ENCODE data around the gene SPRYD3.

DNA sequence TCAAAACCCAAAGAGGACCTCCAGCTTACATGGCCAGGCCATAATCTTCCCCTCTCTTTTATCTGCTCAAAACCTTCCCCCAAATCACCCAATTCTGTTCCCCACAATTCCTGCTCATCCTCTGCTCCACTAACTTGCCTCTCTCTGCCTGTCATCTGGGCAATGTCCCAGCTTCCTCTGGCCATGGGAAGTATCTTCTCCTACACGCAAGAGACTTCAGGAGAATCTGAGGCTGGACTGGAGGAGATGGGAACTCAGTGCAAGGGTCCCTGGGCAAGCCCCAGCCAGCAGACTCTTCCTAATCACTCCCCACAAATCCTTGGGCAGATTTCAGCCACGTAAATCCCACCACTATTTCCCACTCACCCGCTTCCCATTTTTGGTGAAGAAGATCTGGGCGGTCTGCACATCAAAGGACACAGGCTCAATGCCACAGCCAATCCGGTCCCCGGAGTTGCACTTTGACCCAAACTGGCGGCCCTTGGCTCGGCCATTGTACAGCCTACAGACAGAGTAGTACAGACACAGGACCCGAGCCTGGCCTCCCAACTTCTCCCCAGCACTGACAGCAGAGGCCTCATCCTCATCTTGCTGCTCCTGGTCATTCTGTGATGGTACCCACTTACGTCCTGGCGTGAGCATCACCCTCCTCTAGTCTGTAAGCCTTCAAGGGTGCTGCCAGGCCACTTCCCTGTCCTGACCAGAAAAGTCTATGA, 4.7 kb downstream of the SPRYD3 start:
- TF ChIP-seq CTCF (conservative IDR thresholded peaks at IDR 0.05; ENCODE audit: low read depth in 2 of 2) (no peak), EZH2 (IDR thresholded peaks at IDR 0.05; ENCODE audit: low read depth, unreplicated experiment) (no peak), EZH2phosphoT487 (IDR thresholded peaks at IDR 0.05; ENCODE audit: unreplicated experiment) (no peak), ZNF331 (CRISPR knock-in tag; IDR thresholded peaks at IDR 0.05; ENCODE audit: low read depth) (no peak), CREB1 (CRISPR knock-in tag; IDR thresholded peaks at IDR 0.05; ENCODE audit: low read depth) (no peak), NANOG (IDR thresholded peaks at IDR 0.05; ENCODE audit: borderline replicate concordance) (no peak), POLR2AphosphoS5 (IDR thresholded peaks at IDR 0.05; ENCODE audit: low read depth) (no peak), ETS1 (IDR thresholded peaks at IDR 0.05) (no peak), JUNB (IDR thresholded peaks at IDR 0.05; ENCODE audit: unreplicated experiment) (no peak), STAT1 (IDR thresholded peaks at IDR 0.05; ENCODE audit: unreplicated experiment) (no peak), ZNF114 (CRISPR knock-in tag; IDR thresholded peaks at IDR 0.05) (no peak), ZNF462 (CRISPR knock-in tag; IDR thresholded peaks at IDR 0.05) (no peak)
- TF ChIP-seq, protein P1, sequence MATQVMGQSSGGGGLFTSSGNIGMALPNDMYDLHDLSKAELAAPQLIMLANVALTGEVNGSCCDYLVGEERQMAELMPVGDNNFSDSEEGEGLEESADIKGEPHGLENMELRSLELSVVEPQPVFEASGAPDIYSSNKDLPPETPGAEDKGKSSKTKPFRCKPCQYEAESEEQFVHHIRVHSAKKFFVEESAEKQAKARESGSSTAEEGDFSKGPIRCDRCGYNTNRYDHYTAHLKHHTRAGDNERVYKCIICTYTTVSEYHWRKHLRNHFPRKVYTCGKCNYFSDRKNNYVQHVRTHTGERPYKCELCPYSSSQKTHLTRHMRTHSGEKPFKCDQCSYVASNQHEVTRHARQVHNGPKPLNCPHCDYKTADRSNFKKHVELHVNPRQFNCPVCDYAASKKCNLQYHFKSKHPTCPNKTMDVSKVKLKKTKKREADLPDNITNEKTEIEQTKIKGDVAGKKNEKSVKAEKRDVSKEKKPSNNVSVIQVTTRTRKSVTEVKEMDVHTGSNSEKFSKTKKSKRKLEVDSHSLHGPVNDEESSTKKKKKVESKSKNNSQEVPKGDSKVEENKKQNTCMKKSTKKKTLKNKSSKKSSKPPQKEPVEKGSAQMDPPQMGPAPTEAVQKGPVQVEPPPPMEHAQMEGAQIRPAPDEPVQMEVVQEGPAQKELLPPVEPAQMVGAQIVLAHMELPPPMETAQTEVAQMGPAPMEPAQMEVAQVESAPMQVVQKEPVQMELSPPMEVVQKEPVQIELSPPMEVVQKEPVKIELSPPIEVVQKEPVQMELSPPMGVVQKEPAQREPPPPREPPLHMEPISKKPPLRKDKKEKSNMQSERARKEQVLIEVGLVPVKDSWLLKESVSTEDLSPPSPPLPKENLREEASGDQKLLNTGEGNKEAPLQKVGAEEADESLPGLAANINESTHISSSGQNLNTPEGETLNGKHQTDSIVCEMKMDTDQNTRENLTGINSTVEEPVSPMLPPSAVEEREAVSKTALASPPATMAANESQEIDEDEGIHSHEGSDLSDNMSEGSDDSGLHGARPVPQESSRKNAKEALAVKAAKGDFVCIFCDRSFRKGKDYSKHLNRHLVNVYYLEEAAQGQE (IDR thresholded peaks at IDR 0.05; ENCODE audit: unreplicated experiment): no peak

Data from GM23338 (cell line).